IMR-90 (cell line): ENCODE data around the gene MFAP4. TPM values are rescaled to one million over a fixed set of nuclear protein-coding genes. Genes with fewer than 3 reads are reported as not detected.

Experiments
- ATAC-seq: fragments of 200-7000 bp; cut with Tn5 transposase; 2 replicates; pipeline ENCODE4 v1.9.1; 2020; ENCODE audit warnings: low read depth, mild to moderate bottlenecking, moderate library complexity
- BruUV-seq: library from RNA; stranded (reverse); fragments of 400-500 nt; replicated peaks from 2 replicates; lab custom pipeline; 2021; lab: Mats Ljungman, UMichigan
- CTCF ChIA-PET: fragments of 300-600 bp; formaldehyde crosslinking; extraction: SDS; loops from one replicate; lab custom pipeline; 2021; ENCODE audit warnings: antibody characterized with exemption; lab: Yijun Ruan, JAX
- POLR2A ChIA-PET: fragments of 300-600 bp; sonication (Branson Sonifier 250); formaldehyde crosslinking; loops from one replicate; lab custom pipeline; 2022; ENCODE audit warnings: antibody characterized with exemption; ENCODE audit not compliant: unreplicated experiment; lab: Charles Lee
- DNase-seq: peaks from one replicate; pipeline ENCODE4 v3.0.0; 2013
- H2AFZ ChIP-seq: replicated peaks from 2 replicates; pipeline ENCODE3; 2013; ENCODE audit warnings: low read length, mild to moderate bottlenecking; ENCODE audit not compliant: poor library complexity
- H2AK5ac ChIP-seq: 2 replicates; pipeline ENCODE4 v1.6.1; 2013; ENCODE audit warnings: low read depth, low read length, inconsistent platforms
- H2AK9ac ChIP-seq: replicated peaks from 2 replicates; pipeline ENCODE3; 2013; ENCODE audit warnings: mild to moderate bottlenecking, low read depth, low read length, moderate library complexity; ENCODE audit not compliant: poor library complexity
- H2BK120ac ChIP-seq: 2 replicates; pipeline ENCODE4 v1.6.1; 2013; ENCODE audit warnings: low read depth, low read length, inconsistent platforms
- H2BK15ac ChIP-seq: 3 replicates; pipeline ENCODE4 v1.6.1; 2013; ENCODE audit warnings: low read depth, low read length, inconsistent platforms
- H2BK20ac ChIP-seq: 2 replicates; pipeline ENCODE4 v1.6.1; 2013; ENCODE audit warnings: low read depth, mild to moderate bottlenecking, inconsistent platforms, low read length, moderate library complexity
- H2BK5ac ChIP-seq: 2 replicates; pipeline ENCODE4 v1.6.1; 2013; ENCODE audit warnings: mild to moderate bottlenecking, low read depth, low read length, inconsistent platforms; ENCODE audit not compliant: poor library complexity, severe bottlenecking
- H3K14ac ChIP-seq: replicated peaks from 2 replicates; pipeline ENCODE4 v1.6.1; 2013; ENCODE audit warnings: low read depth, low read length, inconsistent platforms
- H3K18ac ChIP-seq: 2 replicates; pipeline ENCODE4 v1.6.1; 2013; ENCODE audit warnings: low read depth, low read length, control low read depth
- H3K23ac ChIP-seq: 2 replicates; pipeline ENCODE4 v1.6.1; 2013; ENCODE audit warnings: low read depth, low read length, inconsistent platforms
- H3K27ac ChIP-seq: 2 replicates; pipeline ENCODE4 v1.5.1; 2013; ENCODE audit warnings: mild to moderate bottlenecking, control low read depth, low read length; ENCODE audit not compliant: insufficient read depth
- H3K27me3 ChIP-seq: 2 replicates; pipeline ENCODE4 v1.6.1; 2013; ENCODE audit warnings: low read length; ENCODE audit not compliant: control insufficient read depth, insufficient read depth
- H3K36me3 ChIP-seq: 2 replicates; pipeline ENCODE4 v1.6.1; 2013; ENCODE audit warnings: low read length, mixed read lengths; ENCODE audit not compliant: control insufficient read depth, insufficient read depth
- H3K4ac ChIP-seq: 2 replicates; pipeline ENCODE4 v1.6.1; 2013; ENCODE audit warnings: low read depth, low read length, inconsistent platforms
- H3K4me1 ChIP-seq: 2 replicates; pipeline ENCODE4 v1.6.1; 2013; ENCODE audit warnings: low read length, mixed read lengths; ENCODE audit not compliant: control insufficient read depth, insufficient read depth
- H3K4me2 ChIP-seq: 2 replicates; pipeline ENCODE4 v1.6.1; 2013; ENCODE audit warnings: low read depth, mild to moderate bottlenecking, control low read depth, low read length, moderate library complexity
- H3K4me3 ChIP-seq: 2 replicates; pipeline ENCODE4 v1.5.1; 2013; ENCODE audit warnings: low read depth, mild to moderate bottlenecking, control low read depth, low read length, moderate library complexity; ENCODE audit not compliant: insufficient read depth
- H3K56ac ChIP-seq: 2 replicates; pipeline ENCODE4 v1.6.1; 2013; ENCODE audit warnings: low read length, inconsistent platforms; ENCODE audit not compliant: insufficient read depth; ENCODE audit errors: extremely low read depth
- H3K79me1 ChIP-seq, 2 experiments: 2 replicates each; pipeline ENCODE4 v1.6.1; 2013; ENCODE audit warnings: low read length in 2 of 2, inconsistent platforms in 1 of 2, low read depth in 1 of 2
- H3K9ac ChIP-seq: 2 replicates; pipeline ENCODE4 v1.6.1; 2013; ENCODE audit warnings: low read depth, low read length, control low read depth
- H3K9me1 ChIP-seq: 2 replicates; pipeline ENCODE4 v1.6.1; 2013; ENCODE audit warnings: low read length, inconsistent platforms; ENCODE audit not compliant: insufficient read depth
- H3K9me3 ChIP-seq: 2 replicates; pipeline ENCODE4 v1.6.1; 2013; ENCODE audit warnings: low read length; ENCODE audit not compliant: control insufficient read depth, insufficient read depth
- H4K20me1 ChIP-seq: 2 replicates; pipeline ENCODE4 v1.6.1; 2013; ENCODE audit warnings: low read length, inconsistent platforms; ENCODE audit not compliant: insufficient read depth
- H4K5ac ChIP-seq: 2 replicates; pipeline ENCODE4 v1.6.1; 2013; ENCODE audit warnings: mild to moderate bottlenecking, low read depth, low read length, control low read depth
- H4K8ac ChIP-seq, 2 experiments: 2 replicates each; pipeline ENCODE4 v1.6.1; 2013; ENCODE audit warnings: low read depth in 2 of 2, low read length in 2 of 2, control low read depth in 1 of 2, inconsistent platforms in 1 of 2
- H4K91ac ChIP-seq: 2 replicates; pipeline ENCODE4 v1.6.1; 2013; ENCODE audit warnings: low read depth, low read length, inconsistent platforms; ENCODE audit not compliant: insufficient read depth
- BHLHE40 ChIP-seq: fragments of 150-350 bp; IDR thresholded peaks from 2 replicates; pipeline ENCODE4 v1.6.1; 2016; ENCODE audit warnings: mild to moderate bottlenecking, low read depth, low read length
- CEBPB ChIP-seq: IDR thresholded peaks from 2 replicates; pipeline ENCODE4 v1.6.1; 2012; ENCODE audit warnings: low read depth, low read length, improper control_type of control experiment
- FOS ChIP-seq: fragments of 150-350 bp; IDR thresholded peaks from 2 replicates; pipeline ENCODE4 v1.6.1; 2016; ENCODE audit warnings: low read depth, low read length
- MAZ ChIP-seq: IDR thresholded peaks from 2 replicates; pipeline ENCODE4 v1.6.1; 2012; ENCODE audit warnings: low read depth, mild to moderate bottlenecking, low read length, improper control_type of control experiment, moderate library complexity, borderline replicate concordance
- MXI1 ChIP-seq: IDR thresholded peaks from 2 replicates; pipeline ENCODE4 v1.6.1; 2012; ENCODE audit warnings: low read depth, mild to moderate bottlenecking, low read length, moderate library complexity, borderline replicate concordance
- NFE2L2 ChIP-seq: fragments of 150-350 bp; IDR thresholded peaks from 2 replicates; pipeline ENCODE4 v1.6.1; 2016; ENCODE audit warnings: low read depth, mild to moderate bottlenecking, low read length
- POLR2A ChIP-seq: IDR thresholded peaks from 2 replicates; pipeline ENCODE4 v1.6.1; 2012; ENCODE audit warnings: mild to moderate bottlenecking, low read depth, low read length
- RAD21 ChIP-seq: IDR thresholded peaks from 2 replicates; pipeline ENCODE4 v1.6.1; 2012; ENCODE audit warnings: low read length, improper control_type of control experiment
- RCOR1 ChIP-seq: IDR thresholded peaks from 2 replicates; pipeline ENCODE4 v1.6.1; 2012; ENCODE audit warnings: mild to moderate bottlenecking, low read length, improper control_type of control experiment; ENCODE audit not compliant: insufficient replicate concordance
- RFX5 ChIP-seq: IDR thresholded peaks from 2 replicates; pipeline ENCODE4 v1.8.0; 2012; ENCODE audit warnings: low read depth, mild to moderate bottlenecking, low read length, moderate library complexity
- SMC3 ChIP-seq: fragments of 150-350 bp; IDR thresholded peaks from 2 replicates; pipeline ENCODE4 v1.6.1; 2016; ENCODE audit warnings: low read depth, mild to moderate bottlenecking, antibody characterized with exemption, low read length, moderate library complexity
- whole genome bisulfite sequencing, 2 experiments: methylation state at CpG; one replicate each; pipeline versions ENCODE4 v1.1.5 to v1.1.7; 2013; ENCODE audit warnings: missing lambda C conversion rate in 2 of 2; ENCODE audit not compliant: insufficient read length in 1 of 2; ENCODE audit errors: extremely low coverage in 2 of 2; 5-methylcytosine and 5-hydroxymethylcytosine counted together
- dilution Hi-C: fragments of 300-500 bp; cut with HindIII; formaldehyde crosslinking; loops from one replicate; pipeline ENCODE4 v1.14.3; 2018; ENCODE audit warnings: low sequenced_read_pairs; ENCODE audit not compliant: unreplicated experiment
- in situ Hi-C: fragments of 300-500 bp; cut with MboI; formaldehyde crosslinking; loops from 3 replicates; pipeline ENCODE4 v1.14.3; 2019; ENCODE audit warnings: low sequenced_read_pairs, inconsistent platforms, mixed read lengths
- intact Hi-C: fragments of 100-400 bp; cut with micrococcal nuclease; formaldehyde crosslinking; loops from 2 replicates; pipeline ENCODE4 v1.10.0; 2022
- polyA plus RNA-seq, 3 experiments: library from polyadenylated mRNA; depleted of rRNA; stranded (reverse); fragments of >200 nt; gene quantifications; 2 replicates each; pipeline ENCODE4 v1.2.3, GENCODE V29; 2012; ENCODE audit warnings: low replicate concordance in 1 of 3
- total RNA-seq: library from RNA; depleted of rRNA; stranded (reverse); fragments of >200 nt; gene quantifications from 2 replicates; pipeline ENCODE4 v1.2.3, GENCODE V29; 2012
- TF ChIP-seq, protein P1 (sequence below): fragments of 150-350 bp; IDR thresholded peaks from 2 replicates; pipeline ENCODE4 v1.6.1; 2017; ENCODE audit warnings: mild to moderate bottlenecking, antibody characterized with exemption, low read length, low read depth
- TF ChIP-seq, protein P2 (sequence below): fragments of 150-350 bp; IDR thresholded peaks from 2 replicates; pipeline ENCODE4 v1.6.1; 2016; ENCODE audit warnings: low read depth, mild to moderate bottlenecking, low read length, moderate library complexity, borderline replicate concordance
- TF ChIP-seq, protein P3 (sequence below): conservative IDR thresholded peaks from 2 replicates; pipeline ENCODE4 v1.5.1; 2012; ENCODE audit warnings: mild to moderate bottlenecking, low read depth, low read length, improper control_type of control experiment

MFAP4 gene
- total and polyA plus RNA-seq, 2 of the 4 experiments (the other 2 are of a cell fraction), result 7.0 to 71.6 TPM

DNA sequence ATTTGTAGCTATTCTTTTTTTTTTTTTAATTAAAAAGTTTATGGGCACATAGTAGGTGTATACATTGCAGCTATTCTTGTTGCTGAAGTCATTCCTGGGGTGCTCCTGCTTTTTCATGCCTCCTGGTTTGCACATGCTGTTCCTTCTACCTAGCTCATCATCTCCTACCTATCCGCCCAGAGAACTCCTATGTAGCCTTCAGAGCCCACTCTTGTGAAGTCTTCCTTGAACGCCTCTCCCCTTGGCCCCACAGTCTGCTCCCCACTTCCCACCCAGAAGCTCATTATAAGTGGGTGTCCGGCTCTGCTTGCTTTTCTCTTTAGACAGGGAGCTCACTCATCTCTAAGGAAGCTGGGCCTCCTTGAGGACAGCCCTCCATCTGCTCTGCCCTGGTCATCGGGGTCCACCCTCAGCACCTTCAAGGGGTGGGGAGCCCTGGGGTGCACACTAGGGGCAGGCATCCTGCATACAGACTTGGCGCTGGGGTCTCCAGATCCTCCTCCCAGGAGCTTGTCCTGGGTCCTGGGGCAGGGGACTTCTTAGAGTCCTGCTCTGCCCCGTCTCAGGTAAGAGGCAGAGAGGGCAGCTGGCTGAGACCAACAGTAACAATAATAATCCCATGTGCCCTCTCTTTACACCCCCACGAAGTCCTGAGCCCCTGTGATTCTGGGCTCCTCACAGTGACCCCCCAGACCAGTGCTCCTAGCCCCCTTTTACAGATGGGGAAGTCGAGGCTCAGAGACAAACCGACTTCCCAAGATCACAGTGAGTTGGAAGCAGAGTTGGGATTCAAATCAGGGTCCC, 21.0 kb downstream of the MFAP4 start:
- Histone ChIP-seq H4K20me1 (no peaks in the 10 kb centered on the region), H4K91ac (no peak overlapping the region), H4K5ac (no peak overlapping the region), H3K23ac (no peak overlapping the region), H3K4ac (no peak overlapping the region), H3K9me1 (peaks cover 6% of the 10 kb centered on the region; the same call in 1 of the 2 replicates), H3K14ac (no peak overlapping the region), H2AFZ (no peak overlapping the region), H3K9ac (no peak overlapping the region), H2AK9ac (no peak overlapping the region), H4K8ac (no peak overlapping the region), H3K4me2 (no peak overlapping the region), H3K27me3 (no peaks in the 10 kb centered on the region), H2AK5ac (no peak overlapping the region), H3K27ac (no peak overlapping the region), H3K4me3 (no peak overlapping the region), H3K4me1 (peaks cover 12% of the 10 kb centered on the region), H3K79me1 (peaks cover 4 to 11% of the 10 kb centered on the region in 2 experiments; a peak in 3 of 4 replicates), H3K56ac (no peak overlapping the region), H2BK20ac (no peak overlapping the region), H3K18ac (no peak overlapping the region), H2BK120ac (no peak overlapping the region), H3K36me3 (peaks cover 1% of the 10 kb centered on the region; the same call in 1 of the 2 replicates), H2BK15ac (no peak overlapping the region), H2BK5ac (no peak overlapping the region), H3K9me3 (no peaks in the 10 kb centered on the region)
- 100% methylated on average over 1 of the region's 9 CpGs; no CpG with 5 or more reads in 1 of the 2 experiments for WGBS, 2 experiments
- in situ Hi-C loops, result loop anchor here (5.0 kb wide), 1 partner anchor 136 kb away; no protein-coding TSS in a partner anchor
- intact Hi-C loops, result no loop called here
- DNase-seq (no peak), ATAC-seq (no peak)
- BruUV-seq, result no TSS peak
- dilution Hi-C loops, result no loop called here
- POLR2A ChIA-PET, result interaction anchor here (0.6 to 1.2 kb wide), 2 partner anchors 12 to 43 kb away, joined by 3 to 5 read pairs; no protein-coding TSS in a partner anchor
- CTCF ChIA-PET, result interaction anchor here (2.3 kb wide), 1 partner anchor 81 kb away, joined by 11 read pairs; no protein-coding TSS in a partner anchor
- no peak for TF ChIP-seq CEBPB
- TF ChIP-seq POLR2A, result no peak
- TF ChIP-seq, protein P1, sequence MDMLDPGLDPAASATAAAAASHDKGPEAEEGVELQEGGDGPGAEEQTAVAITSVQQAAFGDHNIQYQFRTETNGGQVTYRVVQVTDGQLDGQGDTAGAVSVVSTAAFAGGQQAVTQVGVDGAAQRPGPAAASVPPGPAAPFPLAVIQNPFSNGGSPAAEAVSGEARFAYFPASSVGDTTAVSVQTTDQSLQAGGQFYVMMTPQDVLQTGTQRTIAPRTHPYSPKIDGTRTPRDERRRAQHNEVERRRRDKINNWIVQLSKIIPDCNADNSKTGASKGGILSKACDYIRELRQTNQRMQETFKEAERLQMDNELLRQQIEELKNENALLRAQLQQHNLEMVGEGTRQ, result no peak
- TF ChIP-seq, protein P2, sequence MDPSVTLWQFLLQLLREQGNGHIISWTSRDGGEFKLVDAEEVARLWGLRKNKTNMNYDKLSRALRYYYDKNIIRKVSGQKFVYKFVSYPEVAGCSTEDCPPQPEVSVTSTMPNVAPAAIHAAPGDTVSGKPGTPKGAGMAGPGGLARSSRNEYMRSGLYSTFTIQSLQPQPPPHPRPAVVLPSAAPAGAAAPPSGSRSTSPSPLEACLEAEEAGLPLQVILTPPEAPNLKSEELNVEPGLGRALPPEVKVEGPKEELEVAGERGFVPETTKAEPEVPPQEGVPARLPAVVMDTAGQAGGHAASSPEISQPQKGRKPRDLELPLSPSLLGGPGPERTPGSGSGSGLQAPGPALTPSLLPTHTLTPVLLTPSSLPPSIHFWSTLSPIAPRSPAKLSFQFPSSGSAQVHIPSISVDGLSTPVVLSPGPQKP, result no peak
- no peak for TF ChIP-seq FOS
- TF ChIP-seq MAZ, result no peak
- no peak for TF ChIP-seq NFE2L2
- no peak for TF ChIP-seq SMC3
- TF ChIP-seq, protein P3, sequence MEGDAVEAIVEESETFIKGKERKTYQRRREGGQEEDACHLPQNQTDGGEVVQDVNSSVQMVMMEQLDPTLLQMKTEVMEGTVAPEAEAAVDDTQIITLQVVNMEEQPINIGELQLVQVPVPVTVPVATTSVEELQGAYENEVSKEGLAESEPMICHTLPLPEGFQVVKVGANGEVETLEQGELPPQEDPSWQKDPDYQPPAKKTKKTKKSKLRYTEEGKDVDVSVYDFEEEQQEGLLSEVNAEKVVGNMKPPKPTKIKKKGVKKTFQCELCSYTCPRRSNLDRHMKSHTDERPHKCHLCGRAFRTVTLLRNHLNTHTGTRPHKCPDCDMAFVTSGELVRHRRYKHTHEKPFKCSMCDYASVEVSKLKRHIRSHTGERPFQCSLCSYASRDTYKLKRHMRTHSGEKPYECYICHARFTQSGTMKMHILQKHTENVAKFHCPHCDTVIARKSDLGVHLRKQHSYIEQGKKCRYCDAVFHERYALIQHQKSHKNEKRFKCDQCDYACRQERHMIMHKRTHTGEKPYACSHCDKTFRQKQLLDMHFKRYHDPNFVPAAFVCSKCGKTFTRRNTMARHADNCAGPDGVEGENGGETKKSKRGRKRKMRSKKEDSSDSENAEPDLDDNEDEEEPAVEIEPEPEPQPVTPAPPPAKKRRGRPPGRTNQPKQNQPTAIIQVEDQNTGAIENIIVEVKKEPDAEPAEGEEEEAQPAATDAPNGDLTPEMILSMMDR, result no peak
- no peak for TF ChIP-seq BHLHE40
- TF ChIP-seq RCOR1, result no peak
- TF ChIP-seq RAD21, result no peak
- TF ChIP-seq MXI1, result no peak
- no peak for TF ChIP-seq RFX5
